Neuronal stem cell (in vitro differentiated cells): ENCODE data around the gene IDNK.

Source experiments
- DNase-seq: peaks from one replicate; pipeline ENCODE4 v3.0.0-alpha.2; 2013; ENCODE audit warnings: low spot score
- H2AFZ ChIP-seq: one replicate; pipeline ENCODE4 v1.6.1; 2013; ENCODE audit warnings: mild to moderate bottlenecking, low read length, inconsistent platforms
- H2AK5ac ChIP-seq: 2 replicates; pipeline ENCODE4 v1.6.1; 2013; ENCODE audit warnings: low read depth, mild to moderate bottlenecking, inconsistent platforms, low read length, moderate library complexity, mixed read lengths
- H2BK120ac ChIP-seq: 2 replicates; pipeline ENCODE4 v1.6.1; 2013; ENCODE audit warnings: low read depth, mild to moderate bottlenecking, inconsistent platforms, low read length, moderate library complexity, mixed read lengths
- H2BK12ac ChIP-seq: one replicate; pipeline ENCODE4 v1.6.1; 2013; ENCODE audit warnings: low read length, inconsistent platforms
- H2BK15ac ChIP-seq: 2 replicates; pipeline ENCODE4 v1.6.1; 2013; ENCODE audit warnings: mild to moderate bottlenecking, low read length, inconsistent platforms, mixed read lengths
- H2BK5ac ChIP-seq: one replicate; pipeline ENCODE4 v1.6.1; 2013; ENCODE audit warnings: inconsistent platforms, mild to moderate bottlenecking, low read length, moderate library complexity
- H3K14ac ChIP-seq: one replicate; pipeline ENCODE4 v1.6.1; 2013; ENCODE audit warnings: low read length, inconsistent platforms
- H3K18ac ChIP-seq: 2 replicates; pipeline ENCODE4 v1.6.1; 2013; ENCODE audit warnings: low read length, inconsistent platforms
- H3K23ac ChIP-seq: 2 replicates; pipeline ENCODE4 v1.6.1; 2013; ENCODE audit warnings: low read depth, mild to moderate bottlenecking, mixed read lengths, low read length, inconsistent platforms; ENCODE audit not compliant: poor library complexity
- H3K27ac ChIP-seq: replicated peaks from 3 replicates; pipeline ENCODE4 v1.5.1; 2013; ENCODE audit warnings: low read length, inconsistent platforms
- H3K27me3 ChIP-seq, 3 experiments: 2 replicates each; pipeline ENCODE4 v1.6.1; 2013; ENCODE audit warnings: low read length in 3 of 3, mild to moderate bottlenecking in 2 of 3, inconsistent platforms in 1 of 3, low read depth in 1 of 3, mixed read lengths in 1 of 3, moderate library complexity in 1 of 3; ENCODE audit not compliant: control insufficient read depth in 3 of 3, insufficient read depth in 3 of 3
- H3K36me3 ChIP-seq, 2 donors: replicated peaks in 1 of 2; 2 replicates each; pipeline ENCODE4 v1.6.1; 2013; ENCODE audit warnings: low read length in 2 of 2; ENCODE audit not compliant: control insufficient read depth in 2 of 2, insufficient read depth in 2 of 2
- H3K4ac ChIP-seq: 2 replicates; pipeline ENCODE4 v1.6.1; 2013; ENCODE audit warnings: inconsistent platforms, mild to moderate bottlenecking, low read length, moderate library complexity
- H3K4me1 ChIP-seq, 2 donors: 1 replicate in 1 of 2; 2 replicates in 1 of 2; pipeline ENCODE4 v1.6.1; 2013; ENCODE audit warnings: low read length in 2 of 2, low read depth in 1 of 2; ENCODE audit not compliant: control insufficient read depth in 2 of 2, insufficient read depth in 1 of 2
- H3K4me2 ChIP-seq: one replicate; pipeline ENCODE4 v1.6.1; 2013; ENCODE audit warnings: mild to moderate bottlenecking, low read length, inconsistent platforms; ENCODE audit not compliant: insufficient read depth, poor library complexity, severe bottlenecking
- H3K4me3 ChIP-seq, 2 donors: 2 replicates each; pipeline ENCODE4 v1.5.1; 2013; ENCODE audit warnings: low read length in 2 of 2, mild to moderate bottlenecking in 2 of 2, inconsistent platforms in 1 of 2, moderate library complexity in 1 of 2
- H3K79me1 ChIP-seq: one replicate; pipeline ENCODE4 v1.6.1; 2013; ENCODE audit warnings: low read depth, mild to moderate bottlenecking, inconsistent platforms, low read length, moderate library complexity
- H3K9ac ChIP-seq: one replicate; pipeline ENCODE4 v1.6.1; 2013; ENCODE audit warnings: mild to moderate bottlenecking, low read depth, low read length, inconsistent platforms; ENCODE audit not compliant: poor library complexity
- H3K9me3 ChIP-seq, 2 donors: replicated peaks in 1 of 2; 2 replicates each; pipeline versions ENCODE3 to v1.6.1; 2013; ENCODE audit warnings: low read length in 2 of 2, mild to moderate bottlenecking in 2 of 2, inconsistent platforms in 1 of 2, low read depth in 1 of 2, mixed read lengths in 1 of 2, moderate library complexity in 1 of 2; ENCODE audit not compliant: control insufficient read depth in 2 of 2, insufficient read depth in 1 of 2
- H4K8ac ChIP-seq: one replicate; pipeline ENCODE4 v1.6.1; 2013; ENCODE audit warnings: low read depth, mild to moderate bottlenecking, inconsistent platforms, low read length, moderate library complexity
- H4K91ac ChIP-seq: one replicate; pipeline ENCODE4 v1.6.1; 2013; ENCODE audit warnings: low read length, low read depth, mild to moderate bottlenecking, inconsistent platforms; ENCODE audit not compliant: poor library complexity
- WGBS, 2 donors: extraction: QIAGEN DNeasy Blood & Tissue Kit; methylation state at CpG; one replicate each; pipeline ENCODE4 v1.1.7; 2013; ENCODE audit warnings: missing lambda C conversion rate in 2 of 2, mixed read lengths in 1 of 2; ENCODE audit not compliant: insufficient read length in 2 of 2, insufficient replicate concordance in 1 of 2; ENCODE audit errors: extremely low coverage in 2 of 2; 5-methylcytosine and 5-hydroxymethylcytosine counted together

The IDNK gene

GRCh38 chr9:83639266-83639665 is 16.3 kb downstream of the IDNK start:
- Histone ChIP-seq H3K23ac (no peak overlapping the region), H3K18ac (no peak overlapping the region), H3K36me3 (peaks cover 2 to 3% of the 10 kb centered on the region in 2 donors), H3K9me3 (no peaks in the 10 kb centered on the region), H2BK120ac (no peak overlapping the region), H3K4me2 (no peak overlapping the region), H2BK15ac (no peak overlapping the region), H3K4me3 (no peak overlapping the region), H3K4me1 (no peaks in the 10 kb centered on the region), H2BK5ac (no peak overlapping the region), H4K8ac (no peak overlapping the region), H3K9ac (no peak overlapping the region), H3K14ac (no peak overlapping the region), H3K79me1 (no peaks in the 10 kb centered on the region), H2AFZ (no peak overlapping the region), H3K4ac (no peak overlapping the region), H2BK12ac (no peak overlapping the region), H3K27ac (no peak overlapping the region), H3K27me3 (no peaks in the 10 kb centered on the region), H2AK5ac (no peak overlapping the region), H4K91ac (no peak overlapping the region)
- no CpG with 5 or more reads among the region's 1 CpG for WGBS, 2 donors
- DNase-seq: no peak

- H3K4me1 ChIP-seq: no peaks in the 10 kb centered on the region
- no peak overlapping the region for H3K18ac ChIP-seq
- DNase-seq: no peak
- H2BK5ac ChIP-seq: no peak overlapping the region
- H3K36me3 ChIP-seq: peaks cover 2 to 22% of the 10 kb centered on the region in 2 donors
- H3K9me3 ChIP-seq: no peaks in the 10 kb centered on the region
- H2AK5ac ChIP-seq: no peak overlapping the region
- H3K79me1 ChIP-seq: no peaks in the 10 kb centered on the region
- no peak overlapping the region for H2BK12ac ChIP-seq
- H4K91ac ChIP-seq: no peak overlapping the region
- no peak overlapping the region for H3K4ac ChIP-seq
- no peak overlapping the region for H3K14ac ChIP-seq
- H2AFZ ChIP-seq: no peak overlapping the region
- no peaks in the 10 kb centered on the region for H3K27me3 ChIP-seq
- no peak overlapping the region for H3K4me2 ChIP-seq
- no peak overlapping the region for H3K9ac ChIP-seq
- H4K8ac ChIP-seq: no peak overlapping the region
- H2BK15ac ChIP-seq: no peak overlapping the region
- H3K4me3 ChIP-seq: no peak overlapping the region
- H3K23ac ChIP-seq: no peak overlapping the region
- no CpG with 5 or more reads among the region's 4 CpGs for WGBS, 2 donors
- no peak overlapping the region for H2BK120ac ChIP-seq
- H3K27ac ChIP-seq: no peak overlapping the region
Observed at GRCh38 chr9:83642793-83643192, 19.9 kb downstream of the IDNK start.

GRCh38 chr9:83646500-83647239 is 23.7 kb downstream of the IDNK start:
- peaks cover 2 to 47% of the 10 kb centered on the region in 2 donors for H3K36me3 ChIP-seq
- no peak overlapping the region for H3K27ac ChIP-seq
- no peak overlapping the region for H2AFZ ChIP-seq
- H3K4me3 ChIP-seq: peak overlapping the region in 1 of 2 donors; percentile 59
- no peak overlapping the region for H4K8ac ChIP-seq
- no peaks in the 10 kb centered on the region for H3K79me1 ChIP-seq
- no peak overlapping the region for H3K18ac ChIP-seq
- H3K23ac ChIP-seq: no peak overlapping the region
- H2BK5ac ChIP-seq: no peak overlapping the region
- no CpG with 5 or more reads among the region's 8 CpGs for WGBS, 2 donors
- no peak overlapping the region for H2BK15ac ChIP-seq
- peaks cover 2% of the 10 kb centered on the region in 2 donors for H3K9me3 ChIP-seq
- H2BK12ac ChIP-seq: no peak overlapping the region
- no peak overlapping the region for H3K9ac ChIP-seq
- no peak for DNase-seq
- no peak overlapping the region for H4K91ac ChIP-seq
- H2BK120ac ChIP-seq: no peak overlapping the region
- H3K4me1 ChIP-seq: no peaks in the 10 kb centered on the region
- no peaks in the 10 kb centered on the region for H3K27me3 ChIP-seq
- no peak overlapping the region for H3K4me2 ChIP-seq
- H3K14ac ChIP-seq: peak overlapping the region; percentile 60
- no peak overlapping the region for H3K4ac ChIP-seq
- H2AK5ac ChIP-seq: no peak overlapping the region

- Histone ChIP-seq H2AFZ (no peak overlapping the region), H3K36me3 (peaks cover 5 to 69% of the 10 kb centered on the region in 2 donors), H2BK120ac (no peak overlapping the region), H3K79me1 (no peaks in the 10 kb centered on the region), H3K4me3 (no peak overlapping the region), H3K23ac (no peak overlapping the region), H3K9me3 (peaks cover 4 to 17% of the 10 kb centered on the region in 2 donors), H3K27me3 (no peaks in the 10 kb centered on the region), H3K4me2 (no peak overlapping the region), H3K27ac (no peak overlapping the region), H2BK12ac (no peak overlapping the region), H3K9ac (no peak overlapping the region), H4K91ac (no peak overlapping the region), H2BK5ac (no peak overlapping the region), H3K18ac (no peak overlapping the region), H2AK5ac (no peak overlapping the region), H4K8ac (no peak overlapping the region), H3K14ac (no peak overlapping the region), H2BK15ac (no peak overlapping the region), H3K4ac (no peak overlapping the region), H3K4me1 (no peaks in the 10 kb centered on the region)
- no CpG with 5 or more reads among the region's 8 CpGs for WGBS, 2 donors
- DNase-seq: peak; percentile 41
Observed at GRCh38 chr9:83649080-83649479, 26.1 kb downstream of the IDNK start.
